GM12891 (cell line): ENCODE data around the gene GABBR2.

ENCODE experiments used
- PAX5 ChIP-seq: IDR thresholded peaks from 2 replicates; pipeline ENCODE4 v1.6.1; 2011; ENCODE audit warnings: low read length, moderate library complexity, mild to moderate bottlenecking; ENCODE audit not compliant: insufficient read depth, severe bottlenecking
- POLR2A ChIP-seq: IDR thresholded peaks from 2 replicates; pipeline ENCODE4 v1.6.1; 2011; ENCODE audit warnings: low read depth, low read length, control low read depth
- POLR2AphosphoS5 ChIP-seq: IDR thresholded peaks from 2 replicates; pipeline ENCODE4 v1.6.1; 2011; ENCODE audit warnings: low read depth, low read length, control low read depth
- POU2F2 ChIP-seq: IDR thresholded peaks from 2 replicates; pipeline ENCODE4 v1.6.1; 2011; ENCODE audit warnings: low read depth, mild to moderate bottlenecking, control low read depth, low read length, moderate library complexity
- SPI1 ChIP-seq: IDR thresholded peaks from 2 replicates; pipeline ENCODE4 v1.6.1; 2011; ENCODE audit warnings: low read depth, low read length, control low read depth
- TAF1 ChIP-seq: IDR thresholded peaks from 2 replicates; pipeline ENCODE4 v1.6.1; 2011; ENCODE audit warnings: low read depth, low read length, control low read depth

DNA sequence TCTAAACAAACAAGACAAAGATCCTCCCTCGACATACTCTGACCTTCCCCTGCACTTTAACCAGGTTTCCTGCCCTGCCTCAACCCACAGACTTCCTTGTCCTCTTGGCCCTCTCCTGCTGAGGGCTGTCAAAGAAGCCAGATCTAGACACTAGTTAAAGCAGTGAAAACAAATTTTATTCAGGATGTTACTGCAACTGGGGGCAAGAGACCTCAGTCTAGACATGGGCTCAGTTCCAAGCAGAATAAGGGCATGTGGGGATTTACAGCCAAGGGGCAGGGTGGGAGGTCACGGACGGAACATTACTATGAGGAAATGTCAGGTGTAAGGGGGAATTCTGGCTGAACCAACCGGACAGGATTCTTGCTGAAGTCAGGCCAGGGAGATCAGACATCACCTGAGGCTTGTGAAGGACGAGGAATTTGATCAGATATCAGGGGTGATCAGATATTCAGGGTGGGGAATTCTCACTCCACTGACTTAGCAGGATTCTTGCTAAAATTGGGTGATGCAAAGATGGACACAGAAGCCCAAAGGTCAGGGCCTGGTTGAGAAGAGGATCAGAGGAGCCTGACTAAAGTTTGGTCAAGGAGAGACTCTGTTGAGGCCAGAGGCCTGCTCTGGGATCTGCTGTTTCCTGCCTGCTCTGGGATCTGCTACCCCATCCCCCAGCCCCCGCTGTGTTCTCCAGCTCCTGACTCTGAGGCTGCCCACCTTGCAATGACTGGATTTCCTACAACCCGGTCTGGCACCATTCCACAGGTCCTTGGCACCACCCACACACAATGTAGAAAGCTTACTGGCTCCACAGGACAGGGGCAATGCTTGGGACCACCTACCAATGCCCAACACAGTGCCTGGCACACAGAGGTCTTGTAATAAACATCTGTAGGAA lies 21.5 kb downstream of the GABBR2 start:
- TF ChIP-seq POLR2AphosphoS5 (no peak), TAF1 (no peak), SPI1 (no peak), POLR2A (no peak), POU2F2 (no peak), PAX5 (no peak)
